GM19372 (cell line): ENCODE data around the gene TMEM131.

Source experiments
- ATAC-seq: cut with Tn5 transposase; IDR thresholded peaks from one replicate; pipeline ENCODE4 v1.9.1; 2021; ENCODE audit warnings: mild to moderate bottlenecking, low read depth, moderate library complexity; ENCODE audit not compliant: unreplicated experiment

The TMEM131 gene

GRCh38 chr2:97769308-97769707 lies 226.4 kb downstream of the TMEM131 start:
- ATAC-seq = no peak

GRCh38 chr2:97766567-97766966 lies 229.2 kb downstream of the TMEM131 start:
- no peak for ATAC-seq

GRCh38 chr2:97765933-97766332 lies 229.8 kb downstream of the TMEM131 start:
- no peak for ATAC-seq

GRCh38 chr2:97764559-97765263 lies 231.0 kb downstream of the TMEM131 start:
- no peak for ATAC-seq

DNA sequence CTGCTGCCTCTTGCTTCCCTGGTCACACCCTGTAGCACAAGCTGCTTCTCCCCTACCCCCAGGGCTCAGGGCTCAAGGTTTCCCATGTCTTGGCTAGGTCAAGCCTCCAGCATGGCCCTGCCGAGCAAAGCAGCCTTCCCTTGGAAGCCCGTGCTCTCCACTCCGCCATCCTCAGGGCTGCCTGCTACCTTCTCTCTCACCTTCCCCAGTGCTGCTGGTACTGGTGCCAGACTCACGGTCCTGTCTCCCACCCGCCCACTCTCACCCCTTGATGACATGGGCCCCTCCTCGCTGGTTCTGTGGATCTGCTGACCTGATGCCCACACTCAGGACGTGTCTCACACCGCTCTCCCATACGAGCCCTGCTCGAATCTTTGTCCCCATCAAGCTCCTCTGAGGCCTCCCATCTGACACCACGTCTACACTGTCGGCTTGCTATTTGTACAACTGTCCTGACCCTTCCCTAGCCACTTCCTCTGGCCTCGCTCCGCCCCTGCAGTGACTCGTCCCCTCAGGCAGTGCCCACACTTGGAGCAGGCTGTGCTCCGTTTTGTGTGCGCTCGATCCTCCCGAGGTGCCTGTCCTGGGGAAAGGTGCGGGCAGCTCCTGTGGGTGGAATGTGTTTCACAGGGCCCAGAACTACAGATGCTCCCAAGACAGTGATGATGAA lies 232.4 kb downstream of the TMEM131 start:
- ATAC-seq = no peak

GRCh38 chr2:97761192-97761591 lies 234.6 kb downstream of the TMEM131 start:
- no peak for ATAC-seq

GRCh38 chr2:97760480-97761049 lies 235.2 kb downstream of the TMEM131 start:
- ATAC-seq = no peak

DNA sequence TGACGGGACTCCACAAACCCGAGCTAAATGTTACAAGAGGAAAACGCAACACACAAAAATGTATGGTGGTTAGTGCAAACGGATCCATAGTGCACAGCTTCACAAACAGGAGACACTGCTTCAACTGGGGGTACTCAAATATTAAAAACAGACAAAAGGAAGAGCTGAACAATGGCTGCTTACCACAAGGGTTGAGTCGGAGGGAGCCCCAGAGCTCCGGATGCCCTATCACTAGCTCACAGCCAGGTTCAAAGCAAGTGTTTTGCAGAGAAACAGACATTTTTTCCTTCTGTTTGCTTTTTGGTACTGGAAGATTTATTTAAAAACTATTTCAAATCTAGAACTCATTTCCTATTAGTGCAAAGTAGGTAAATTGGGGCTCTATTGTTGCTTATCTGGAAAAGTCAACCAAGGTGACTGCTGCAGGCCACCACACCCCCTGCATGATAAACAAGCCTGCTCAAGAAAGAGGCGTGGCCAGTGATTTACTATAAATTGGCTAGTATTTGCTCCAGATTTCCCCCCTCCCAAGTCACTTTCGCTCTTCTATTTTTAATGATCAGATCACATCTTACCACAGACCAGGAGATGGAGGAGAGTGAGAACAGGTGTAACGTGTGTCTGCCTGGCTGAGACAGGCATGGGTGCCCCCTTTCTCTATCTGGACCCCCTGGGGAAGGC lies 235.9 kb downstream of the TMEM131 start:
- no peak for ATAC-seq

GRCh38 chr2:97758131-97758705 lies 237.5 kb downstream of the TMEM131 start:
- no peak for ATAC-seq

GRCh38 chr2:97757062-97757461 lies 238.7 kb downstream of the TMEM131 start:
- ATAC-seq = no peak

DNA sequence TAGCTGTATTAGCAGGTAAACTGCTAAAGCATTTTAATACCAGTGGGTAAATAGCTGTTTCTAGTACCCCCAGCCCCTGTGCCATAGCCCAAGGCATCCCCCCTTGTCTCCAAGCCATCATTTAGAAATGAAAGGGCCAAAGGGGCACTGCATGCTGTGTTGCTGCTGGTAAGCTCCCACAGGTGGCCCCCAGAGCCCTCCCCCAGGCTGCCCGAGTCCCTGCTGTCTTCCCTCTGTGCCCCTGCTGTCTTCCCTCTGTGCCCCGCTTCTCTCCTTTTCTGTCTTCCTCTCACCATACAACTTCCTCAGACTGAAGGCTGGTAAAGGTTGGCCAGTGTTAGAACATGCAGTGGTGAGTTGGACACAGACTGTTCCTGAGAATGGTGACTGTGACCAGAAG lies 240.3 kb downstream of the TMEM131 start:
- ATAC-seq = no peak

GRCh38 chr2:97754690-97755346 lies 240.9 kb downstream of the TMEM131 start:
- no peak for ATAC-seq

GRCh38 chr2:97752342-97753334 lies 243.1 kb downstream of the TMEM131 start:
- no peak for ATAC-seq

GRCh38 chr2:97751752-97752151 lies 244.0 kb downstream of the TMEM131 start:
- ATAC-seq = no peak

DNA sequence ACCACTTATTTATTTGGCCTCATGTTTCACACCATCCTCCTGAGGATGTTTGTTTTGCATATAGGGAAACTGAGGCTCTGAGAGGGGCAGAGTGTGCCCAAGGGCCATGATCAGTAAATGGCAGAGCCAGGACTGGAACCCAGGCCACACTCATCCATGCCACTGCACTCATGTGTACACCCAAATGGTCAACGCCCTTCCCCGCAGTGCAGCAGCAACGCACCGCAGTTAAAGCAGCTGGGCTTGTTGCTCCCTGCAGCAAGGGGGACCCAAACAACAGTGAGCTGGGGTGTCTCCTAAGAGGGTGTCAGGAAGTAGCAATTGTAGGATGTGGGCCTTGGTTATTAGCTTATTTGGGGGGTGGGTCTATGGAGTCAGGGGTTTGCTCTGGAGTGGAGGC lies 245.7 kb downstream of the TMEM131 start:
- ATAC-seq = no peak

- no peak for ATAC-seq
These were observed 246.2 kb downstream of the TMEM131 start for GRCh38 chr2:97749581-97749980.

GRCh38 chr2:97747716-97748115 lies 248.0 kb downstream of the TMEM131 start:
- ATAC-seq = no peak

DNA sequence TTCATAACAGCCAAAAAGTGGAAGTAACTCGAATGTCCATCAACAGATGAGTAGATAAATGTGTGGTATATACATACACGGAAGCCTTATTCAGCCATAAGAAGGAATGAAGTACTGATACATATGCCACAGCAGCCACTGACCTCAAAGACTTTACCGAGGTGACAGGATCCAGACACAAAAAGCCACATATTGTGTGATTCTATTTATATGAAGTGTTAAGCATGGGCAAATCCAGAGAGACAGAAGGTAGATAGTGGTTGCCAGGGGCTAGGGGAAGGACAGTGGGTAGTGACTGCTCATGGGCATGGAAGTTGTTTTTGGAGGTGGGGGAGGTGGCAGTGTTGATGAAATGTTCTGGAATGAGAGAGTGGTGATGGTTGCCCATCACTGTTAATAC lies 248.5 kb downstream of the TMEM131 start:
- ATAC-seq = no peak

DNA sequence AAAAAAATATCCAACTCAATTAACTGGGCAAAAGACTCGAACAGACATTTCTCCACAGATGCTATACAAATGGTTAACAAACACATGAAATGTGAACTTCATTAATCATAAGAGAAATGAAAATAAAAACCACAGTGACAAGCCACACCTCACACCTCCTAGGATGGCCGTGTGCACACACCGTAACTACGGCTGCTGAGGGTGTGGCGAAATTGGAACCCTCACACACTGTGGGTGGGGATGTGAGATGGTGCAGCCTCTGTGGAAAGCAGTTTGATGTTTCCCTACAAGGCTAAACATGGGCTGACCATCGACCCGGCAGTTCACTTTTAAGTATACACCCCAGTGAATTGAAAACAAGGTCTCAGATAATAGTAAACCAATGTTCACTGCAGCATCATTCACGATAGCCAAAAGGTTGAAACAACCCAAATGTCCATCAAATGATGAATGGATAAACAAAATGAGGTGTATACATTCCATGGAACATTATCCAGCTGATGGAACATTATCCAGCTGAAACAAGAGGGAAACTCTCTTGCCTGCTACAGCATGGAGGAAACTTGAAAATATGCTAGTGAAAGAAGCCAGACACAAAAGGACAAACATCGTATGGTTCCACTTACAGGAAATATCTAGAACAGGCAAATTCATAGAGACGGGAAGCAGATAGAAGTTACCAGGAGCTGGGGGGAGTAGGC lies 250.1 kb downstream of the TMEM131 start:
- no peak for ATAC-seq
